Small intestine (tissue), 7 donors: ENCODE data around the gene DMRT3. TPM values are rescaled to one million over a fixed set of nuclear protein-coding genes. Genes with fewer than 3 reads are reported as not detected.
A peak's percentile ranks its signal among the peaks of the same experiment; 100 is the strongest.

ENCODE experiments used
- DNase-seq, 2 donors: peaks; one replicate each; pipeline versions ENCODE4 v3.0.0 to v3.0.0-alpha.2; 2013
- FAIRE-seq: peaks from 2 replicates; lab custom pipeline; 2012; peaks lifted over from hg19 to GRCh38; lab: Jason Lieb, UNC
- H3K27ac ChIP-seq, 3 donors: one replicate each; pipeline ENCODE4 v1.5.1; 2013; ENCODE audit warnings: low read length in 2 of 3, mild to moderate bottlenecking in 2 of 3, control low read depth in 1 of 3, inconsistent platforms in 1 of 3, low read depth in 1 of 3, moderate library complexity in 1 of 3
- H3K27me3 ChIP-seq, 3 donors: one replicate each; pipeline ENCODE4 v1.6.1; 2013; ENCODE audit warnings: low read length in 3 of 3, inconsistent platforms in 1 of 3; ENCODE audit not compliant: control insufficient read depth in 3 of 3, insufficient read depth in 3 of 3
- H3K36me3 ChIP-seq, 3 donors: one replicate each; pipeline ENCODE4 v1.6.1; 2013; ENCODE audit warnings: low read length in 3 of 3, inconsistent platforms in 1 of 3, low read depth in 1 of 3, mild to moderate bottlenecking in 1 of 3, moderate library complexity in 1 of 3; ENCODE audit not compliant: control insufficient read depth in 3 of 3, insufficient read depth in 2 of 3
- H3K4me1 ChIP-seq, 3 donors: one replicate each; pipeline ENCODE4 v1.6.1; 2013; ENCODE audit warnings: low read length in 2 of 3, inconsistent platforms in 1 of 3, low read depth in 1 of 3, mild to moderate bottlenecking in 1 of 3, moderate library complexity in 1 of 3; ENCODE audit not compliant: control insufficient read depth in 3 of 3, insufficient read depth in 2 of 3
- H3K4me3 ChIP-seq, 3 donors: one replicate each; pipeline ENCODE4 v1.5.1; 2013; ENCODE audit warnings: low read length in 3 of 3, control low read depth in 1 of 3, inconsistent platforms in 1 of 3, low read depth in 1 of 3, mild to moderate bottlenecking in 1 of 3, moderate library complexity in 1 of 3
- H3K9me3 ChIP-seq, 2 donors: one replicate each; pipeline ENCODE4 v1.6.1; 2013; ENCODE audit warnings: low read depth in 1 of 2, low read length in 1 of 2; ENCODE audit not compliant: control insufficient read depth in 2 of 2, insufficient read depth in 1 of 2
- whole genome bisulfite sequencing, 3 donors: extraction: QIAGEN DNeasy Blood & Tissue Kit; methylation state at CpG; one replicate each; pipeline ENCODE4 v1.1.7; 2013; 5-methylcytosine and 5-hydroxymethylcytosine counted together
- polyA plus RNA-seq, 4 donors: library from polyadenylated mRNA; stranded (reverse) in 3 of 4; unstranded in 1 of 4; fragments of 200-250 nt in 3 of 4; fragments of 120-200 nt in 1 of 4; gene quantifications; one replicate each; pipeline versions ENCODE4 v1.2.1 to v1.2.3, GENCODE V29; 2013
- donor health status: healthy with polysubstance abuse.
- donor health status: control.
- donor health status: control.
- donor health status: Bipolar disorder and iron deficiency.
- donor health status: healthy.

The DMRT3 gene
- polyA plus RNA-seq, 4 donors, result not detected

DNA sequence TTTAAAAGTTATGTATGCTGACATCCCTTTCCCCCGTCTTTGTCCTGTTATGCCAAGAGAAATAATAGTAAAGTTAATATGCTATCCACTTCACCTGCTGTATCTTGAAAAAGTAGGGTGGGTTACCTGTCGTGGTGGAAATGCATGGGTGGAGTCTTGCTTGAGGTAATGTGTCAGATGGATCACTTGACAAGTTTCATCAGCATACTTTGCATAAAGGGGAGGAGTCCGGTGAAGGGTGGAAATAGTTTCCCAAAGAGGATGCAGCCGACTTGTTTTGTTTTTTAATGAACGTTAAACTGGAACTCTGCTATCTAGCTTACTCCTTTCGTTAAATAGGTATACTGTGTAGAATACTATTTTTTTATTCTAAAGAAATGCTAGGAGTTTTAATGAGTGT is 9.0 kb upstream of the DMRT3 start:
- FAIRE-seq (no peak), DNase-seq (no peak)
- Histone ChIP-seq H3K27ac (no peak overlapping the region), H3K36me3 (no peaks in the 10 kb centered on the region), H3K4me1 (peaks cover 0 to 15% (median 0%) of the 10 kb centered on the region in 3 donors), H3K27me3 (peaks cover 0 to 65% (median 44%) of the 10 kb centered on the region in 3 donors), H3K9me3 (no peaks in the 10 kb centered on the region), H3K4me3 (no peak overlapping the region)
- WGBS, 3 donors, result 5 to 10% (median 8%) methylated on average over 6 of the region's 6 CpGs

DNA sequence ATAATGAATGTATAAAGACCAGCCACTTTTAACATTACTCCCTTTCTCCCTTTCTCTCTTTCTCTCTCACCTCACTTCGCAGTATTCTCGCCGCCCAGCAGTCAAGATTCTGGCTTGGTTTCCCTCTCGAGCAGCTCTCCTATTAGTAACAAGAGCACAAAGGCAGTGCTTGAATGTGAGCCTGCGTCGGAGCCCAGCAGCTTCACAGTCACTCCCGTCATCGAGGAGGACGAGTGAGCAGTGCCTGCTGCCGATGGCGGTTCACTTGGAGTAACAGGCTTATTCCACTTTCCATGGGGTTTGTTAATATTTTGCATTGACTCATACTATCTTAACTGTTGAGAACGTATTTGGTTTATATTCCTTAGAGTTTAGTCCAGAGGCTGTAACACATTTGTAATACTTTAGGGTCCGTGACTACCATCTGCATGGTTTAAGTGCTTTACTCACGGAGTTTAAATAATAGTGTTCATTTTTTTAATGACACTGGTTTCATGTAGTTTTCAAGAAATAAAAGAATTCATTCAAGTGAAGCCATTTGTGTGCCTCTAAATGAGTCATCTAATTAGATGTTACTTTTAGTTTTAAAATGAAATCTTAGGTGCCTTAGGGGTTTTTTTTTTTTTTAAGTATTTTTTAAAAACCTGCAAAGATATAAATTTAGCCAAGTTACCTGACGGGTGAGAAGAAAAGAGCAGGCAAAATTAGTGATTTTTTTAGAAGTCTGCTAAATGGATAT is 8.4 kb upstream of the DMRT3 start:
- Histone ChIP-seq H3K9me3 (no peaks in the 10 kb centered on the region), H3K4me3 (no peak overlapping the region), H3K27me3 (peaks cover 0 to 72% (median 50%) of the 10 kb centered on the region in 3 donors), H3K4me1 (peaks cover 0 to 21% (median 0%) of the 10 kb centered on the region in 3 donors), H3K36me3 (no peaks in the 10 kb centered on the region), H3K27ac (no peak overlapping the region)
- DNase-seq (peak in 1 of 2 donors; percentile 11), FAIRE-seq (no peak)
- WGBS, 3 donors, result 6 to 10% (median 8%) methylated on average over 14 to 15 of the region's 15 CpGs

DNA sequence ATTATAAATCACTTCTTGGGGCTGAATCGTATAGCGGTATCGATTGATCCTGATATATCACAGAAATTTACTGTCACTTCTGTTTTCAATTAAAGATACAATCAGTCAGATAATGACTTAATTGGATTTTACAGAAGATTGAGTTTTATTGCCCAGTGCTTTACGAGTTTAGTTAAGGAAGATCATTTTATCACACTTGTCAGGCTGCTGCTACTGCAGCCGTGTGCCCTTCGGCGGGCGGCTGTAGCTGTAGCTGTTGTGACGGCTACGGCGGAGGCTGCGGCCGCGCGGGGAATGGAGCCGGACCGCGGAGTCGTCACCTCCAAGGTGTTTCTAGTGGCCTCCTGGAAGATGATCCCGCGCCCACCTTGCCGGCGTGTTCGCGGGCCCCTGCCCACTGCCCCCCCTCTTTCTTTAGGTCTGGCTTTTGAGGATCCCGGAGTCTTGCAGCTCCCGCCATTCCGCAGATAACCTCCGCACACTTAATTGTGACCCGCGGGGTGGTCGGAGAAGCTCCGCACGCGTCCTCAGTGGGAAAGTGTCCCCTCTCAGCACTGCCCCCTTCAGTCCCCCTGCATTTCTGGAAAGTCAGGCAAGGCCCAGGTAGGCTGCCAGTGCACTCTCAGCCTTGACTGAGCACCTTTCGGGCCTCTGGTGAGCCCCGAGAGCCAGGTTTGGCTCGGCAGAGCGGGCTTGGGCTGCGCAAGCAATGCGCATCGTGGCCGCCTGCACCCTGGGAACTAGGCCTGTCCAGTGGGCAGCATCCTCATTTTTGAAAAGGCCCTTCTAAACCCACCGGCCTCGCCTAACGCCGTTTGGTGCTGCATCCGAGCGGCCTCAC is 6.9 kb upstream of the DMRT3 start:
- peaks cover 0 to 82% (median 61%) of the 10 kb centered on the region in 3 donors for H3K27me3 ChIP-seq
- H3K4me3 ChIP-seq, result no peak overlapping the region
- 5 to 11% (median 6%) methylated on average over 49 of the region's 49 CpGs for WGBS, 3 donors
- peaks cover 0 to 22% (median 0%) of the 10 kb centered on the region in 3 donors for H3K4me1 ChIP-seq
- DNase-seq (peak in 1 of 2 donors; percentile 9), FAIRE-seq (no peak)
- no peaks in the 10 kb centered on the region for H3K36me3 ChIP-seq
- H3K9me3 ChIP-seq, result no peaks in the 10 kb centered on the region
- no peak overlapping the region for H3K27ac ChIP-seq

DNA sequence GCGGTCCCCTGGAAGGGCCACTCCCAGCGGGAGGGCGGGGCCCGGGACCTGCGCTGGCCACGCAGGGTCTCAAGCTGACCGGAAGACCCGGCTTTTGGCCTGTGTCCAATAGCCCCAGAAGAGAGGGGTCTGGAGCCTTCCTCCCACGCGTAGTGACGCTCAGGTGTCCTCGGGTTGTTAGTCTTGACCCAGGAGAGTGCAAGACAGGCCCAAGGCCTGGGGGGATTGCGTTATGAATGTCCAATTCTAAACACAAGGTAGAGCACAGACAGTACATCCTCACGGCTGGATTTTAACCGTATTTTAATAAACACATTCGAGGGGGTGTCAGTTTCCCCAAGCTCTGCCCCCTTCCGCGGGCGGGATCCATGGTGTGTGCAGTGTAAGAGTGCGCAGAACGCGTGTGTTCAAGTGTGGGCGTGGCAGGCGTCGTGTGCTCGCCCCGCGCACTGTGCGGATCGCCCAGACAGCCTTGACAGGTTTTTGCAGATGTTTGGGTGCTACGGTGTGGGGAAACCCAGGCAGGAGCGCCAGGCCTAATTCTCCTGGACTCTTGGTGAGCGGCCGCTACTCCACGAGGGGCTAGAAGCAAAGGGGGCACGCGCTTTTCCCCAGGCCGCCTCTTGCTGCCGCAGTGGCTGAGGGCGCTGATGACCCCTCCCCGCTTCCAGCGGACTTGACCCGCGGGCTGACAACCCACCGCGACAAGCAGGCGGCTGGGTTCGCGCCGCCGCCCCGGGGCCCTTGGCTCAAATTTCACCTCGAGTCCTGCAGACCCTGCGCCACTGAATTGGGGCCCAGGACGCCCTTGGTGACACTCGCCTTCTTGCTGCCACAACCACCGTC is 6.1 kb upstream of the DMRT3 start:
- 6 to 12% (median 7%) methylated on average over 50 to 57 of the region's 57 CpGs for WGBS, 3 donors
- peak in 1 of 2 donors; percentile 14 for DNase-seq
- no peak overlapping the region for H3K27ac ChIP-seq
- H3K36me3 ChIP-seq, result no peaks in the 10 kb centered on the region
- no peak overlapping the region for H3K4me3 ChIP-seq
- peaks cover 0 to 22% (median 0%) of the 10 kb centered on the region in 3 donors for H3K4me1 ChIP-seq
- FAIRE-seq, result no peak
- no peaks in the 10 kb centered on the region for H3K9me3 ChIP-seq
- H3K27me3 ChIP-seq, result peaks cover 0 to 86% (median 69%) of the 10 kb centered on the region in 3 donors

DNA sequence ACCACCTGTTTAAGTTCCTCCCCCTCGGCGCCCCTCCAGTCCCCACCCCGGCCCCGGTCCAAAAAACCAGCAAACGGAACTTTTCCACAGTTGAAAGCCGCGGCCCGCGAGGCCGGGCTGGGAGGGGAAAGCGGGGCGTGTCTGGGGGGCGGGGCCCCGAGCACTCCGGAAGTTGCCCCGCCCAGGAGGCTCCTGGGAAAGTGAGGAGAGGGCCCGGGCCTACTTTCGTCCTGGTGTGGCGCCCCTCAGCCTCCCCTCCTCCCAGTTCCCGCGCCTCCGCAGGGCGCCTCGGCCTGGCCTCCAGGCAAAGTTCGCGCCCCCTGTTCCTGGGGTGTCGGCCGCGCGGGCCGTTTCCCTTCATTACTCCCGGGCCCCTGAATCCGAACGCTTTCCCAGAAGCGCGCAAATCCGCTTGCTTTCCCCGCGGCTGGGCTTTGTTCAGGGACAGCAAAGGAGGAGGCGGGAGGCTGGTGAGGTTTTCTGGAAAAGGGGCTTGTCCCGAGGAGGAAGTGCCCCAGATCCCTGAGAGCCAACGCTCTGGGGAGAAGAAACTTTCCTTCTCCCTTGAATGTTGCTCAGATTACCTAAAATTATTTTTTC is 4.5 kb upstream of the DMRT3 start:
- no peaks in the 10 kb centered on the region for H3K36me3 ChIP-seq
- H3K4me1 ChIP-seq, result peaks cover 0 to 22% (median 0%) of the 10 kb centered on the region in 3 donors
- WGBS, 3 donors, result 1 to 5% (median 2%) methylated on average over 40 to 42 of the region's 42 CpGs
- peaks cover 0 to 89% (median 70%) of the 10 kb centered on the region in 3 donors for H3K27me3 ChIP-seq
- no peaks in the 10 kb centered on the region for H3K9me3 ChIP-seq
- peak overlapping the region; percentile 20 to 41 (median 30) for H3K4me3 ChIP-seq
- DNase-seq, result peak; percentile 22 to 41
- FAIRE-seq, result no peak
- H3K27ac ChIP-seq, result no peak overlapping the region

DNA sequence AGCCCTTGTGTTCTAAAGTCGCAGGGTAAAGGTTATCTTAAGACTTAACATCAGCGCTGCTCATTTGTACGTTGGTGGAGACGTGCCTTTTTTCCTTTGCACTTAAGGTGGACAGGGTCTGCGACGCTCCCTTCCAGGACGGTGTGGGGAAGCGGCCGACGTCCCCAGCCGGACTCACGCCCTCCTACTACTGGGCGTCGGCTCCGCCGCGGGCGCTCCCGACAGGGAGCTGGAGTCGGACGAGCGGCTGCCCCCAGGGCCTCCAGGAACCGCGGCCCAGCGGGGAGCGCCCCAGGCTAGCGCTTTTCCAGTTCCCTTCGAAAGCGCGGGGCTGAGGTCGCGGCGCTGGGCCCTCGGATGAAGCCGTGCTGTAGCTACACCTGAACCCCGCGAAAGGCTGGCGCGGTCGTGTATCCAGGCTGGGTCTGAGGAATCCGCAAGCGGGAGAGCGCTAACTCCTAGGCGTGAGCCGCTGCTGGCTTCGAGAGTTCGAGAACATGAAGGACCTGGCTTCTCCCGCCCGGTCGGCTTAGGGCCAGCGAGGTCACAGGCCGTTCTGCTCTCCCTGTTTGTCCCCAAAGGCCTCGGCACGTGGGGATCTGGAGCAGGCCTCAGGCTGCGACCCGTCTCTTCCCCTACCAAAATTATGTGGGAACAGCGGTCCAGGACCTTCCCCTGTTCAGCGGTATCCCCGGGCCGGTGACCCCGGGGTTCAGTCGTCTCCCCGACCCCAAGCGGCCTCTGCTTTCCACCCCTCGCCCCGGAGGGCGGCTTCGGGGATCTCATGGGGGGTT is 3.8 kb upstream of the DMRT3 start:
- H3K27ac ChIP-seq, result no peak overlapping the region
- DNase-seq, result peak in 1 of 2 donors; percentile 43
- H3K4me1 ChIP-seq, result peaks cover 0 to 22% (median 0%) of the 10 kb centered on the region in 3 donors
- no peaks in the 10 kb centered on the region for H3K9me3 ChIP-seq
- H3K36me3 ChIP-seq, result no peaks in the 10 kb centered on the region
- H3K27me3 ChIP-seq, result peaks cover 2 to 91% (median 73%) of the 10 kb centered on the region in 3 donors
- H3K4me3 ChIP-seq, result peak overlapping the region in 2 of 3 donors; percentile 3 to 20
- FAIRE-seq, result no peak
- 5 to 6% (median 5%) methylated on average over 68 of the region's 68 CpGs for WGBS, 3 donors

DNA sequence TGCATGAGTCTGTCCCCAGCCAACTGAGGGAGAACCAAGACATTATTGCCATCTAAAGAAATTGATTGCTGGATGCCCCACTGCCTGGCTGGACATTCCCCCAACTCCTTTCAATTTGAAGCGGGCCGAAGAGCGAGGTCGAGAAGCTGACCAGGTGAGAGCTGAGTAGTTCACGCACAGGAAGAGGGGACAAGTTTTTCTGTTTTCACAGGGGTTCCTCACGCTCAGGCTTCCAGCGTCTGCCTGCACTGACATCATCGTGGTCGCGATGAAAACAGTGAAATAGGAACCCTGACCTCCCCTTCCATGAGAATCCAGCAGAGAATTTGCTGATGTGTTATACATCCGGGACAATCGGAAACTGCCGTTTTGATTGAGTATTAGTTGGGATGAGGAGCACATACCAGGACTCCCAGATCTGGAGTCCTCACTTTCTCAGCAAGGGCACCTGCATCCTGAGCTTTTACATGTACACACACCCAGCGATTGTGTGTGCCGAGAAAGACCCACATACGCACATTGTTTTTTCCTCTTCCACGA is 3.1 kb upstream of the DMRT3 start:
- peaks cover 5 to 93% (median 76%) of the 10 kb centered on the region in 3 donors for H3K27me3 ChIP-seq
- H3K4me3 ChIP-seq, result no peak overlapping the region
- H3K9me3 ChIP-seq, result no peaks in the 10 kb centered on the region
- H3K27ac ChIP-seq, result no peak overlapping the region
- peaks cover 0 to 22% (median 0%) of the 10 kb centered on the region in 3 donors for H3K4me1 ChIP-seq
- 12 to 19% (median 18%) methylated on average over 17 of the region's 17 CpGs for WGBS, 3 donors
- FAIRE-seq, result no peak
- DNase-seq, result peak in 1 of 2 donors; percentile 9
- H3K36me3 ChIP-seq, result no peaks in the 10 kb centered on the region
